Tongue (tissue), 3 donors: ENCODE results near the gene NTHL1. TPM values are rescaled to one million over a fixed set of nuclear protein-coding genes. Genes with fewer than 3 reads are reported as not detected.
A peak's percentile ranks its signal among the peaks of the same experiment; 100 is the strongest.

Experiments
- DNase-seq: peaks from one replicate; pipeline ENCODE4 v3.0.0-alpha.2; 2015
- small RNA-seq: library from RNA; depleted of rRNA; stranded (forward); fragments of <200 nt; gene quantifications from one replicate; pipeline ENCODE3, GENCODE V24; 2014; ENCODE audit warnings: low replicate concordance
- total RNA-seq: library from RNA; depleted of rRNA; stranded (reverse); fragments of >200 nt; gene quantifications from one replicate; pipeline ENCODE4 v1.2.3, GENCODE V29; 2014

The NTHL1 gene
- total RNA-seq, 1 donor from 2014 or later, result 28.7 TPM

DNA sequence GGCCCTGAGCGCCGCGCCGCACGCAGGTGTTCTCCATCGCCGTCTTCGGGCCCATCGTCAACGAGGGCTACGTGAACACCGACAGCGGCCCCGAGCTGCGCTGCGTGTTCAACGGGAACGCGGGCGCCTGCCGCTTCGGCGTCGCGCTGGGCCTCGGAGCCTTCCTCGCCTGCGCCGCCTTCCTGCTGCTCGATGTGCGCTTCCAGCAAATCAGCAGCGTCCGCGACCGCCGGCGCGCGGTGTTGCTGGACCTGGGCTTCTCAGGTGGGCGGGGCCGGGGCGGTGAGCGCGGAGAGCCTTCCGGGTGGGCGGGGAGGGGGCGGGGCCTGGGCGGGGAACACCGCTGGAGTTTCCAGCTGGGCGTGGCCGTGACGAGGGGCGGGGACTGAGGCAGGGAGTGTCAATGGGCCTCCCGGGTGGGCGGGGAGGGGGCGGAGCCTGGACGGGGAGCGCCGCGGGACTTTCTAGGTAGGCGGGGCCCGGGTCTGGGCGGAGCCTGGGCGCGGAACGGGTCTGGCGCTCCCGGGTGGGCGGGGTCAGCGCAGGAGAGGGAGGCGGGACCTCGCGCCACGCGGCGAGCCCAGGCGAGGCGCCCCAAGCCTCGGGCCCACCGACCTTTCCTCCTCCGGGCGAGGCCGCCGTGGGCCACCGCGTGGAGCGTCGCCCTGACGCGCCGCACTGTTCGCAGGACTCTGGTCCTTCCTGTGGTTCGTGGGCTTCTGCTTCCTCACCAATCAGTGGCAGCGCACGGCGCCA, 55.5 kb downstream of the NTHL1 start:
- DNase-seq, result peak; percentile 96

DNA sequence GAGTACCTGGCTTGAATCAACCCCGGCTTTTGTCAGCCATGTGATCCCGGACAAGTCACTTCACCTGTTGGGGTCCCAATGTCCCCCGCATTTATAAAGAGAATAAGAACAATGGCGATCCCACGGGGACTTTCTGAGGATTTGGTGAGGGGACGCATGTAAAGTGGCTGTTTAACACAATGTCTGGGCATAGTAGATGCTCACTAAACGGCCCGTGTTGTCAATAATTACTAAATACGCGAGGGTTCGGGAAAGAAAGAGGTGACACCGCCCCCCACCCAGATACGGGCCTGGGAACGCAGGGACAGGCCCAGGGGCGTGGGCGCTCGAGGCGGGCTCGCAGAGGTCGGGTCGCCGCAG, 56.1 kb downstream of the NTHL1 start:
- no peak for DNase-seq

DNA sequence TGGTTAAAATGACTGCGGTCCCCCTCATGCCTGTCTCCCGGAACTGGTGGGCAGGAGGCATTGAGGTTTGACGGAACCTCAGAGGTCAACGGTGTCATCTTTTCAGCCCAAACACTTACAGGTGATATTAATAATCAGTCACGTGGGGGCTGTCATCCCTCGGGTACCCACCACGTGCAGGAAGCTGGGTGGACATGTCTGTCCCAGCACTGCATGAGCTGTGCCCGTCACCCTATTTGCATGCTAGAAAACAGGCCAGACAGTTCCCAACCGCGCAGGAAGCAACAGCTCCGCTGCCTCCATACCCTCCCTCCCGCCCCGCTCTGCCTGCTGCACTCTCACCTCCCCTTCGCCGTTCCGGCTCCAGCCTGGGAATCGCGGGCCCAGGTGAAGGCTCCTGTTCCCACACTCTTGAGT, 56.5 kb downstream of the NTHL1 start:
- peak; percentile 11 for DNase-seq

- peak; percentile 8 for DNase-seq
Observed at GRCh38 chr16:1990351-1991134, 57.1 kb downstream of the NTHL1 start.

GRCh38 chr16:1990101-1990350, 57.6 kb downstream of the NTHL1 start:
- no peak for DNase-seq

Small RNA genes within 50 kb of the gene (small RNA-seq; reads per million reads assigned to genes)
- 0.18 reads per million, percentile 16 among the genes with 10 or more reads in this experiment for gene MIR1225
- not detected for gene RN7SL219P

Other genes with a start within 250 kb of the NTHL1 start
- 104 TPM for gene HAGH, start 221.0 kb downstream of the NTHL1 start, total RNA-seq
- 45.4 TPM for gene FAHD1, start 220.6 kb downstream of the NTHL1 start, total RNA-seq
- gene MEIOB, start 175.7 kb downstream of the NTHL1 start, total RNA-seq, result 0.62 TPM
- gene HS3ST6, start 129.4 kb downstream of the NTHL1 start, total RNA-seq, result 1.5 TPM
- gene MSRB1, start 104.6 kb downstream of the NTHL1 start, total RNA-seq, result 9.2 TPM
- gene RPL3L, start 93.1 kb downstream of the NTHL1 start, total RNA-seq, result 150 TPM
- 155 TPM for gene NDUFB10, start 88.3 kb downstream of the NTHL1 start, total RNA-seq
- 1,524 TPM for gene RPS2, start 83.0 kb downstream of the NTHL1 start, total RNA-seq
- gene RNF151, start 81.0 kb downstream of the NTHL1 start, total RNA-seq, result not detected
- 21.7 TPM for gene TBL3, start 75.8 kb downstream of the NTHL1 start, total RNA-seq
- 2.5 TPM for gene NOXO1, start 66.4 kb downstream of the NTHL1 start, total RNA-seq
- gene GFER, start 63.6 kb downstream of the NTHL1 start, total RNA-seq, result 10.2 TPM
- 4.7 TPM for gene SYNGR3, start 57.9 kb downstream of the NTHL1 start, total RNA-seq
- 15.2 TPM for gene ZNF598, start 38.0 kb downstream of the NTHL1 start, total RNA-seq
- gene NPW, start 28.0 kb downstream of the NTHL1 start, total RNA-seq, result 0.82 TPM
- gene NHERF2, start 20.9 kb downstream of the NTHL1 start, total RNA-seq, result 45.7 TPM
- 57.2 TPM for gene TSC2, start 151 bp upstream of the NTHL1 start, total RNA-seq
- 138 TPM for gene PKD1, start 88.1 kb upstream of the NTHL1 start, total RNA-seq
- gene RAB26, start 100.8 kb upstream of the NTHL1 start, total RNA-seq, result not detected
- 27.4 TPM for gene TRAF7, start 107.9 kb upstream of the NTHL1 start, total RNA-seq
- gene CASKIN1, start 148.8 kb upstream of the NTHL1 start, total RNA-seq, result 1.0 TPM
- 27.0 TPM for gene MLST8, start 157.6 kb upstream of the NTHL1 start, total RNA-seq
- 1.9 TPM for gene BRICD5, start 163.0 kb upstream of the NTHL1 start, total RNA-seq
- 18.2 TPM for gene PGP, start 167.0 kb upstream of the NTHL1 start, total RNA-seq
- gene E4F1, start 175.8 kb upstream of the NTHL1 start, total RNA-seq, result 23.7 TPM
- 1.3 TPM for gene DNASE1L2, start 188.6 kb upstream of the NTHL1 start, total RNA-seq
- gene ECI1, start 203.8 kb upstream of the NTHL1 start, total RNA-seq, result 83.7 TPM
- gene RNPS1, start 220.3 kb upstream of the NTHL1 start, total RNA-seq, result 90.2 TPM